Panc1 (cell line): ENCODE measurements around the gene KRT77. TPM values are rescaled to one million over a fixed set of nuclear protein-coding genes. Genes with fewer than 3 reads are reported as not detected.

Source experiments
- ATAC-seq: fragments of 200-7000 bp; cut with Tn5 transposase; 2 replicates; pipeline ENCODE4 v1.9.1; 2020; ENCODE audit warnings: mild to moderate bottlenecking, moderate library complexity
- BruUV-seq: library from RNA; stranded (reverse); fragments of 400-500 nt; replicated peaks from 2 replicates; lab custom pipeline; 2021; lab: Mats Ljungman, UMichigan
- CTCF ChIA-PET: fragments of 300-600 bp; sonication (Branson Sonifier 250); formaldehyde crosslinking; loops from one replicate; lab custom pipeline; 2022; ENCODE audit warnings: antibody characterized with exemption; lab: Charles Lee
- POLR2A ChIA-PET: fragments of 300-600 bp; sonication (Branson Sonifier 250); formaldehyde crosslinking; loops from one replicate; lab custom pipeline; 2022; ENCODE audit warnings: antibody characterized with exemption; lab: Charles Lee
- DNase-seq: peaks from one replicate; pipeline ENCODE4 v3.0.0-alpha.2; 2010; ENCODE audit warnings: low read depth, low spot score
- H3K27ac ChIP-seq: 2 replicates; pipeline ENCODE4 v1.5.1; 2011; ENCODE audit warnings: mild to moderate bottlenecking, low read length, inconsistent platforms
- H3K27me3 ChIP-seq: fragments of 200-500 bp; sonication (Bioruptor generic); 2 replicates; pipeline ENCODE4 v1.6.0; 2014; ENCODE audit warnings: low read length, inconsistent platforms; ENCODE audit not compliant: control insufficient read depth, insufficient read depth
- H3K36me3 ChIP-seq: fragments of 200-500 bp; sonication (Bioruptor generic); 2 replicates; pipeline ENCODE4 v1.5.1; 2014; ENCODE audit warnings: inconsistent platforms, mild to moderate bottlenecking, low read length, moderate library complexity; ENCODE audit not compliant: control insufficient read depth, insufficient read depth
- H3K4me1 ChIP-seq: 2 replicates; pipeline ENCODE4 v1.5.1; 2011; ENCODE audit warnings: inconsistent platforms, mild to moderate bottlenecking, low read length, moderate library complexity; ENCODE audit not compliant: control insufficient read depth, insufficient read depth
- H3K4me3 ChIP-seq, 2 experiments: 2 replicates each; pipeline ENCODE4 v1.5.1; 2011 to 2012; ENCODE audit warnings: low read depth in 2 of 2, low read length in 2 of 2, mild to moderate bottlenecking in 2 of 2, inconsistent platforms in 1 of 2, moderate library complexity in 1 of 2
- H3K9me3 ChIP-seq: fragments of 200-500 bp; sonication (Bioruptor generic); 2 replicates; pipeline ENCODE4 v1.5.1; 2014; ENCODE audit warnings: low read depth, mild to moderate bottlenecking, inconsistent platforms, low read length, moderate library complexity; ENCODE audit not compliant: control insufficient read depth, insufficient read depth
- CTCF ChIP-seq: fragments of 450-650 bp; IDR thresholded peaks from 2 replicates; pipeline ENCODE4 v1.5.1; 2017; ENCODE audit warnings: mild to moderate bottlenecking
- POLR2AphosphoS5 ChIP-seq: IDR thresholded peaks from 2 replicates; pipeline ENCODE4 v1.6.1; 2012; ENCODE audit warnings: mild to moderate bottlenecking, low read depth, low read length, moderate library complexity
- REST ChIP-seq, 2 experiments: IDR thresholded peaks; 2 replicates each; pipeline ENCODE4 v1.6.1; 2011 to 2012; ENCODE audit warnings: low read depth in 2 of 2, control low read depth in 1 of 2, low read length in 1 of 2, mild to moderate bottlenecking in 1 of 2, moderate library complexity in 1 of 2; ENCODE audit not compliant: insufficient read depth in 1 of 2
- SIN3A ChIP-seq: IDR thresholded peaks from 2 replicates; pipeline ENCODE4 v1.6.1; 2012; ENCODE audit warnings: low read depth, mild to moderate bottlenecking, low read length, moderate library complexity, borderline replicate concordance; ENCODE audit not compliant: insufficient read depth
- TCF7L2 ChIP-seq: IDR thresholded peaks from 2 replicates; pipeline ENCODE4 v1.6.1; 2011; ENCODE audit warnings: mild to moderate bottlenecking, low read depth, low read length, inconsistent platforms
- in situ Hi-C: cut with HindIII; loops from 2 replicates; pipeline ENCODE4 v1.10.0; 2016; ENCODE audit warnings: low sequenced_read_pairs, low pct_unique_long_range_greater_than_20kb
- intact Hi-C: fragments of 100-400 bp; cut with micrococcal nuclease; formaldehyde crosslinking; loops from one replicate; pipeline ENCODE4 v1.10.0; 2022; ENCODE audit not compliant: unreplicated experiment
- total RNA-seq: library from RNA; stranded (reverse); gene quantifications from one replicate; pipeline ENCODE4 v1.2.1, GENCODE V29; 2021; ENCODE audit not compliant: unreplicated experiment

KRT77 gene
- total RNA-seq, 1 experiment from 2014 or later = not detected

- no TSS peak for BruUV-seq
- no peaks in the 10 kb centered on the region for H3K4me1 ChIP-seq
- ChIA-PET POLR2A (no interaction called here), CTCF (no interaction called here)
- no peak within 1 kb of the TSS for H3K4me3 ChIP-seq
- no peaks in the 10 kb centered on the region for H3K36me3 ChIP-seq
- H3K27me3 ChIP-seq = peaks cover 32% of the 10 kb centered on the region
- H3K9me3 ChIP-seq = no peaks in the 10 kb centered on the region
- DNase-seq (no peak), ATAC-seq (no peak)
- no peak within 1 kb of the TSS for H3K27ac ChIP-seq
- in situ Hi-C loops = no loop called here
- TF ChIP-seq REST (IDR thresholded peaks at IDR 0.05; ENCODE audit: insufficient read depth in 1 of 2, low read depth in 2 of 2, low read length in 1 of 2) (no peak), SIN3A (no peak), POLR2AphosphoS5 (no peak), CTCF (no peak), TCF7L2 (no peak)
- intact Hi-C loops = no loop called here
These were observed 23.0 kb downstream of the KRT77 start, which contains the start of gene KRT1 for GRCh38 chr12:52680363-52680762. TSS of gene KRT1 (minus strand) at chr12:52680407. CDS start at chr12:52680348, 59 bp downstream.

GRCh38 chr12:52679875-52680274, 23.4 kb downstream of the KRT77 start:
- no TSS peak for BruUV-seq
- Histone ChIP-seq H3K4me1 (no peaks in the 10 kb centered on the region), H3K4me3 (no peak overlapping the region), H3K36me3 (no peaks in the 10 kb centered on the region), H3K27ac (no peak overlapping the region), H3K9me3 (no peaks in the 10 kb centered on the region), H3K27me3 (peaks cover 32% of the 10 kb centered on the region)
- ATAC-seq (no peak), DNase-seq (no peak)
- ChIA-PET CTCF (no interaction called here), POLR2A (no interaction called here)
- intact Hi-C loops = no loop called here
- in situ Hi-C loops = no loop called here
- TF ChIP-seq TCF7L2 = no peak
- no peak for TF ChIP-seq SIN3A
- no peak for TF ChIP-seq POLR2AphosphoS5
- no peak for TF ChIP-seq CTCF
- no peak for TF ChIP-seq REST (IDR thresholded peaks at IDR 0.05; ENCODE audit: insufficient read depth in 1 of 2, low read depth in 2 of 2, low read length in 1 of 2)
